ENCODE data around the gene BICD1. TPM values are rescaled to one million over a fixed set of nuclear protein-coding genes. Genes with fewer than 3 reads are reported as not detected.

The BICD1 gene
- total RNA-seq, 1 donor from 2014 or later = 87.9 TPM

DNA sequence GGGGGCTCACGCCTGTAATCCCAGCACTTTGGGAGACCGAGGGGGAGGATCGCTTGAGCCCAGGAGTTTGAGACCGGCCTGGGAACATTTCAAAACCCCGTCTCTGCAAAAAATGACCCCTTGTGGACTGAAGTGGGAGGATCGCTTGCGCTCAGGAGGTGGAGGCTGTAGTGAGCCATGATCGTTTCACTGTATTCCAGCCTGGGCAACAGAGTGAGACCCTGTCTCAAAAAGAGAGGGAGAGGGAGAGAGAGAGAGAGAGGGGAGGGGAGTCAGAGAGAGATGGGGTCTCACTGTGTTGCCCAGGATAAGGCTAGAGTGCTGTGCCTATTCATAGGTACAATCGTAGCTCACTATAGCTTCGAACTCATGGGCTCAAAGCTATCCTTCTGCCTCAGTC, 295.5 kb downstream of the BICD1 start:
- Mint-ChIP-seq H3K36me3 (ENCODE audit: low read depth, unreplicated experiment) (peaks cover 6% of the 10 kb centered on the region), H3K27ac (ENCODE audit: unreplicated experiment) (no peak overlapping the region), H3K4me3 (ENCODE audit: unreplicated experiment) (no peak overlapping the region), H3K4me1 (ENCODE audit: unreplicated experiment) (peaks cover 9% of the 10 kb centered on the region), H3K27me3 (ENCODE audit: unreplicated experiment) (no peaks in the 10 kb centered on the region), H3K9me3 (ENCODE audit: unreplicated experiment) (no peaks in the 10 kb centered on the region)
- TF ChIP-seq, protein P1, sequence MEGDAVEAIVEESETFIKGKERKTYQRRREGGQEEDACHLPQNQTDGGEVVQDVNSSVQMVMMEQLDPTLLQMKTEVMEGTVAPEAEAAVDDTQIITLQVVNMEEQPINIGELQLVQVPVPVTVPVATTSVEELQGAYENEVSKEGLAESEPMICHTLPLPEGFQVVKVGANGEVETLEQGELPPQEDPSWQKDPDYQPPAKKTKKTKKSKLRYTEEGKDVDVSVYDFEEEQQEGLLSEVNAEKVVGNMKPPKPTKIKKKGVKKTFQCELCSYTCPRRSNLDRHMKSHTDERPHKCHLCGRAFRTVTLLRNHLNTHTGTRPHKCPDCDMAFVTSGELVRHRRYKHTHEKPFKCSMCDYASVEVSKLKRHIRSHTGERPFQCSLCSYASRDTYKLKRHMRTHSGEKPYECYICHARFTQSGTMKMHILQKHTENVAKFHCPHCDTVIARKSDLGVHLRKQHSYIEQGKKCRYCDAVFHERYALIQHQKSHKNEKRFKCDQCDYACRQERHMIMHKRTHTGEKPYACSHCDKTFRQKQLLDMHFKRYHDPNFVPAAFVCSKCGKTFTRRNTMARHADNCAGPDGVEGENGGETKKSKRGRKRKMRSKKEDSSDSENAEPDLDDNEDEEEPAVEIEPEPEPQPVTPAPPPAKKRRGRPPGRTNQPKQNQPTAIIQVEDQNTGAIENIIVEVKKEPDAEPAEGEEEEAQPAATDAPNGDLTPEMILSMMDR (IDR thresholded peaks at IDR 0.05; ENCODE audit: unreplicated experiment) = no peak
- DNase-seq (ENCODE audit: low spot score) = no peak

DNA sequence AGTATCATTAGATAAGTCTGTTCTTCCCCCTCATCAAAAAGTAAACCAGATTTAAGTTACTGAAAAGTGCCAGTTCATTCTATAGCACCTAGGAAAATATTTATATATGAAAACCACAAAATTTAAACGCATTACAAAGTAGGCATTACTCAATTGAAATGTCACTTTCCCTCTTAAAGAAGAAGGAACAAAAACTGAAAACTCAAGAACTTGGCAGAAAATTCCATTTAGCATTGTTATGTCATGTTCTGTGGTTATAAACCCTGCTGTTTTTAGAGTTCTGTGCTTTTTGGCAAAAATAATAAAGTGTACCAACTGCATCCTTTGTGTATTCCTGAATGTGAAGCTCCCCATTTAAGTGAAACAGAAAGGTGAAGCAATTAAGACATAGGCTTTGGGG, 296.3 kb downstream of the BICD1 start:
- peaks cover 6% of the 10 kb centered on the region for H3K36me3 Mint-ChIP-seq (ENCODE audit: low read depth, unreplicated experiment)
- H3K27ac Mint-ChIP-seq (ENCODE audit: unreplicated experiment) = no peak overlapping the region
- no peaks in the 10 kb centered on the region for H3K9me3 Mint-ChIP-seq (ENCODE audit: unreplicated experiment)
- no peak for DNase-seq (ENCODE audit: low spot score)
- no peak overlapping the region for H3K4me3 Mint-ChIP-seq (ENCODE audit: unreplicated experiment)
- no peaks in the 10 kb centered on the region for H3K27me3 Mint-ChIP-seq (ENCODE audit: unreplicated experiment)
- peaks cover 9% of the 10 kb centered on the region for H3K4me1 Mint-ChIP-seq (ENCODE audit: unreplicated experiment)
- TF ChIP-seq, protein P1 (IDR thresholded peaks at IDR 0.05; ENCODE audit: unreplicated experiment) = no peak

DNA sequence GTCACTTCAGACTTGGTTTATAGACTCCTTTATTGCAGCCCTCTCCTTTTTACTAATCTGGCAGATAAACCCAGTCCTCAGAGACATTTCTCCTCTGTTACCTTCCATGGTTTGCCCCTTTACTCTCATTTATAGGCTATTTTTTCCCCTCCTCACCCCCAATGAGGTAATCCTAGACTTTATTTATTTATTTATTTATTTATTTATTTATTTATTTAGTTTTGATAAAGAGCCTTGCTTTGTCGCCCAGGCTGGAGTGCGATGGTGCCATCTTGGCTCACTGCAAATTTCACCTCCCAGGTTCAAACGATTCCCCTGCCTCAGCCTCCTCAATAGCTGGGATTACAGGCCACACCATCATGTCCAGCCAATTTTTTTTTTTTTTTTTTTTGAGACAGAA, 301.1 kb downstream of the BICD1 start:
- DNase-seq (ENCODE audit: low spot score) = no peak
- Mint-ChIP-seq H3K36me3 (ENCODE audit: low read depth, unreplicated experiment) (no peaks in the 10 kb centered on the region), H3K4me1 (ENCODE audit: unreplicated experiment) (no peaks in the 10 kb centered on the region), H3K4me3 (ENCODE audit: unreplicated experiment) (no peak overlapping the region), H3K9me3 (ENCODE audit: unreplicated experiment) (no peaks in the 10 kb centered on the region), H3K27me3 (ENCODE audit: unreplicated experiment) (no peaks in the 10 kb centered on the region), H3K27ac (ENCODE audit: unreplicated experiment) (no peak overlapping the region)
- TF ChIP-seq, protein P1 (IDR thresholded peaks at IDR 0.05; ENCODE audit: unreplicated experiment) = no peak

- no peak for DNase-seq (ENCODE audit: low spot score)
- Mint-ChIP-seq H3K4me3 (ENCODE audit: unreplicated experiment) (no peak overlapping the region), H3K27me3 (ENCODE audit: unreplicated experiment) (no peaks in the 10 kb centered on the region), H3K27ac (ENCODE audit: unreplicated experiment) (no peak overlapping the region), H3K36me3 (ENCODE audit: low read depth, unreplicated experiment) (peaks cover 5% of the 10 kb centered on the region), H3K4me1 (ENCODE audit: unreplicated experiment) (no peaks in the 10 kb centered on the region), H3K9me3 (ENCODE audit: unreplicated experiment) (no peaks in the 10 kb centered on the region)
- TF ChIP-seq, protein P1 (IDR thresholded peaks at IDR 0.05; ENCODE audit: unreplicated experiment) = no peak
Observed at GRCh38 chr12:32413412-32413811, 306.8 kb downstream of the BICD1 start.

DNA sequence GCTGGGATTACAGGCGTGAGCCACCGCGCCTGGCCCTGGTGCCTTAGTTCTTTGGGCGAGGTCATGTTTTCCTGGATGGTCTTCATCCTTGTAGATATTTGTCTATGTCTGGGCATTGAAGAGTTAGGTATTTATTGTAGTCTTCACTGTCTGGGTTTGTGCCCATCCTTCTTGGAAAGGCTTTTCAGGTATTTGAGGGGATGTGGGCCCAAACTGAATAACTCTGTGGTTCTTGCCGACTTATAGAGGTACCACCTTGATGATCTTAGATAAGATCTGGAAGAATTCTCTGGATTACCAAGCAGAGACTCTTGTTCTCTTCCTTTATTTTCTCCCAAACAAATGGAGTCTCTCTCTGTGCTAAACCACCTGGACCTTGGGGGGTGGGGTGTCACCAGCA, 311.6 kb downstream of the BICD1 start:
- H3K36me3 Mint-ChIP-seq (ENCODE audit: low read depth, unreplicated experiment) = peaks cover 12% of the 10 kb centered on the region
- DNase-seq (ENCODE audit: low spot score) = no peak
- H3K27me3 Mint-ChIP-seq (ENCODE audit: unreplicated experiment) = no peaks in the 10 kb centered on the region
- H3K4me1 Mint-ChIP-seq (ENCODE audit: unreplicated experiment) = peaks cover 11% of the 10 kb centered on the region
- no peak overlapping the region for H3K4me3 Mint-ChIP-seq (ENCODE audit: unreplicated experiment)
- TF ChIP-seq, protein P1 (IDR thresholded peaks at IDR 0.05; ENCODE audit: unreplicated experiment) = no peak
- no peak overlapping the region for H3K27ac Mint-ChIP-seq (ENCODE audit: unreplicated experiment)
- no peaks in the 10 kb centered on the region for H3K9me3 Mint-ChIP-seq (ENCODE audit: unreplicated experiment)

Measured in endothelial cell (in vitro differentiated cells).